SK-N-MC (cell line): ENCODE data around the gene POLR1A.

Experiments
- EZH2 ChIP-seq: fragments of 200-600 bp; sonication (generic); IDR thresholded peaks from one replicate; pipeline ENCODE4 v1.6.1; 2017; ENCODE audit warnings: antibody characterized with exemption
- FOXP2 ChIP-seq: optimal IDR thresholded peaks from 2 replicates; pipeline ENCODE3; 2011; ENCODE audit warnings: mild to moderate bottlenecking, moderate library complexity; ENCODE audit not compliant: insufficient read depth; ENCODE audit errors: extremely low read length, control extremely low read depth
- POLR2AphosphoS5 ChIP-seq: IDR thresholded peaks from 2 replicates; pipeline ENCODE4 v1.6.1; 2012; ENCODE audit warnings: mild to moderate bottlenecking, low read depth, low read length, borderline replicate concordance

DNA sequence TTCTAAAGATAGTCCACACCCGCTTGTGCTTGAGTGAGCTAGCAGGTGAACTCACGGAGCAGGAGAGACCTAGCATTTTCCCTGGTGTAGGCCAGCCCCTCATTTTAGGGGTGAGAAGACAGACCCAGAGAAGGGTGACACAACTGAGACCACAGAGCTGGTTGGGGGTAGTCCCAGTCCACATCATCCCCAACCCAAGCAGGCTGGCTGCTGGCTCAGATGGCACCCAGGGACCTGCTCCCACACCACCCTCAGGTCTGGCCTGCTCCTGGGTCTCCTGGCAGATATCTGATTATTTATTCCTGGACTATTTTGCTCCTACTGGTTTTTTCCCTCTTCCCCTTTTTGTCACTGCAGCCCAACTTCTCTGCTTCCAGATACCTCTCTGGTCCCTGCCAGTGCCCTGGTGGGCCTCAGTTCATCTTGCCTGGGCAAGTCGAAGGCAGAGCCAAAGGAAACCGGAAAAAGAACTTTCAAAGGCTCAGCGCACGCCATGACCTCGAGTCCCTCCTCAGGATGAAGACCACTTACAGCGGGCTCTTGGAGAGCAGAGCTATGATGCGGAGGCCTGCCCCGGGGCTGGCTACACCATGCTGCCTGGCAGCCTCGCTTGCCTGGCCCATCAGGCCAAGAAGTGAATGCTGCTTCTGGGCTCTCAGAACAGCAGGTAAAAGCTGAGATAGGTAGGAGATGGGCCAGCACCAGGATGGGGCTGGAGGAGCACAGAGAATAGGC is 72.7 kb downstream of the POLR1A start:
- TF ChIP-seq EZH2: no peak
- TF ChIP-seq POLR2AphosphoS5: no peak
- no peak for TF ChIP-seq FOXP2
